GM19463 (cell line): ENCODE results near the gene MTFR2.
A peak's percentile ranks its signal among the peaks of the same experiment; 100 is the strongest.
"Not testable (repeated sequence)": the region's sequence is repeated elsewhere in the genome, so short reads cannot be mapped to it uniquely, and the experiment has no call there.

Experiments
- ATAC-seq: cut with Tn5 transposase; IDR thresholded peaks from one replicate; pipeline ENCODE4 v1.9.1; 2021; ENCODE audit warnings: mild to moderate bottlenecking, moderate library complexity; ENCODE audit not compliant: unreplicated experiment

MTFR2 gene

DNA sequence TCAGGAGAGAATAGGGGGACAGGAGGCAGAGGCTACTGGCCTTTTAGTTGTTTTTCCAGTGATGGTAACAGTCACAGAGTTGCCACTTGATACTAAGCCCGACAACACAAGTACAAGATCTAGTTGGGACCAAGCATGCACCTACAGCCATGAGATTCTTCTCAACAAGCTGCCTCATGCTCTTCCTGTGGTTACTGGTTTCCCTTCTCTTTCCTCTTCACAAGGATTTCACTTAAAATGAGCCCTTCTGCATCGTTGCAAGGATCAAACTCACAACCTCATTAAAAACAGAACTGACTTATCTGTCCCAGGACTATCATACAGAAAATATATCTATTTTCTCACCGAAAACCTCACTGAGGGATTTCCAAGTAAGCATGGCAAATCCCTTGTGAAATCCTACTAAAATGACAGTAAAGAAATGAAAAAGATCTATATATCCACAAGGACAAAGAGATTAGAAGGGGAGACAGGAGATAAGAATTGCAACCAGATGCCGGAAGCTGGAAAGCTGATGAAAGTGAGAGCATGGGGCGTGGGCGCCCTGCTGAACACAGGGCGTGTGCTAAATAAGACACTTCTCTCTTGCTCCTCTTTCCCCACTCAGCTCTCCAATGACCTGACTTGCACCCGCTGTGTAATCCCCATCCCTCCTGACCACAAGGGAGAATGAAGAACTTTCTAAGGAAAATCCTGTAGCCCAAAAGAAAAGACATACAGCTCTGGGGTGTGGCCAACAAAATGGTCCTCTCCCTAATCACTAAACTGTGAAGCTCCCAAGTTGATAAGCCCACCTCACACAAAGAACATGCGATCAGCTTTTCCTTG is 13.4 kb downstream of the MTFR2 start:
- no peak for ATAC-seq

DNA sequence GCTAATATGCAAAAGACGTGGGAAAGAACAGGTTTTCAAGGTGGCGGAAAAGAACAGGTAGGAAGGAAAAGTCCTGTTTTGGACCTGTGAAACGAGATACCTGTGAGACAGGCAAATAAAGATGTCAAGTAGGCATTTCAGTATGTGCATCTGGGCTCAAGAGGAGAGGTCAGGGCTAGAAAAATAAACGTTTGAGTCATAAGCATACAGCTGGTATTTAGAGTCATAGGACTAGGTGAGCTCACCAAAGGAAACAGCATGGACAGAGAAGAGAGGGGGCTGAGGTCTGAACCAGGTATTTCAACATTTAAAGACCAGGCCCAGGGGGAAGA is 14.9 kb downstream of the MTFR2 start:
- no peak for ATAC-seq

DNA sequence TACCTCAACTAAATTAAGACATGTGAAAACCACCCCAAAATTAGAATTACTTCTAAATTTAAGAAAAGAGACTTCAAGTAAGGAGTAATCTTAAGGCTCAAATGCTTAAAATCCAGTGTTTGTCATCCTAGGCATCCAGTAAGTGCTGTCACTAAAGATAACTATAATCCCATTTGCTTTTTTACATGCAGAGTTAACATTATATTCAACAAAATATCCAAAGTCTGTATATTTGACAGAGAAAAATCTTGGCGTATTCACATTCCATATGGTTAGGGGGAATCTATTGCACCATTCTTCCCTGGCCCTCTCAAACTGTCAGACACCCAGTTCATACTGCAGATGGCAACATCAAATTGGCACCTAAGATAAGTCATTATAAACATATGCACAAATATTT is 17.4 kb downstream of the MTFR2 start:
- no peak for ATAC-seq

DNA sequence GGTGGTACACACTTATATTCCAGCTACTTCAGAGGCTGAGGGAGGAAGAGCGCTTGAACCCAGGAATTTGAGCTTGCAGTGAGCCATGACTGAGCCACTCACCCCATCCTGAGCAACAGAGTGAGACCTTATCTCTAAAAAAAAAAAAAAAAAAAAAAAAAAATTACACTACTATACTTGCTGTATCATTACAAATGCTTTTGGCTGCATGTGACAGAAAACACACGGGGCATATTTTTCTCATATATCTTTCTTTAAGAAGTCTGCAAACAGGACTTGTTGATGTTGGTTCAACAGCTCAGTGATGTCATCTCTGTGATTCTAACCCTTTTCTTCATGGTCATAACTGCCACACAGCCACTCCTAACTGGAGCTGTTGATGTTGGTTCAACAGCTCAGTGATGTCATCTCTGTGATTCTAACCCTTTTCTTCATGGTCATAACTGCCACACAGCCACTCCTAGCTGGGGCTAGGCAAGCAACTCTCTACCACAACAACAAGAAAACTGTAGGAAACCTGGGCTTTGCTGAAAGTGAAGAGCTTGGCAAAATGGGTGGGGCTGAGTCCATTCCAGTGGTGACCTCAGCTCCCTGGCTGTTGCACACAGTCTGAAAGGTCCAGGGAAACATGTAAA is 19.8 kb downstream of the MTFR2 start:
- no peak for ATAC-seq

DNA sequence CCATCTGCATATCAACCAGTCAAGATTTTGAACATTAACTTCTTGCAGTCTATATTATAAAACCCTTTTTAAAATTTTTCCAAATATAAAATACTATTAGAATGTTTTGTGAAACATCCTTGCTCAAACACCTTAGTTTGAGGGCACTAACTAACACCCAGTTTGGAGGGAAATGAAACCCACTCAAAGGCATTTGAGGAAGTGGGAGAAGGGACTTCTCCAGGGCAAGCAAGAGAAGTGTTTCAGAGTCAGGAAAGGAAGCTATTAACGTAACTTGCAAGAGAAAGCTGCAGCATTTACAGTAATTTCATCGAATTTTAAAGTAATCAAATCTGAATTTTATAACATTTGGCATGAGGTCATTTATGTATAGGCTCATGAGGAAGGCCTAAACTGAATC is 21.3 kb downstream of the MTFR2 start:
- ATAC-seq, result no peak

DNA sequence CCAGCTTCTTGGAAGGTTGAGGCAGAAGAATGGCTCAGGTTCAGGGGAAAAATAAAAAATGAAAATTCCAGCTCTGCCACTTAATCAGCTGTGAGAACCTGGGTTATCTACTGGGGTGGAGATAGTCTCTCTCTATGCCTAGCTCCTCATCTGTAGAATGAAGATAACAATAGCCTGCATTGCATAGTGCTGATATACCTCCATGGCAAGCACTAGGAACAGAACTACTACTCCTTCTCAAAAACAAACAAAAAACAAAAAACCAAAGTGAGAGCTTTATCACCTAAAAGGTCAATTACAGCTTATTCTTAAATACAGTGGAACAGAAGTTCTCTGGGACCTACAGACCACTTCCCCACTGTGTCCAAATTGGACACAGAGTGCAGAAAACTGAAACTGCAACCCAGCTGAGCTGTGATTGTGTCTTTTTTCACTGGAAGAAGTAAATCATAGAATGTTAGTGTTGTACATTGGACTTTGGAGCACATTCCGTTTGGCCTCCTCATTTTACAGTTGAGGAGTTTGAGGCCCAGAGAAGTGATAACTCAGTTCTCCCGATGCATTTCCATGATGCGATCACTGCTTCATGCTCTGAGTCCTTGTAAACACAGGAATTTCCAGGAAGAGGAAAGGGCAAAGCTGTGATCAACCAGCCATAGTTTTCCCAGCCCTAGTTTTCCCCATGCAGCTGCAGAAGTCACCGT is 23.3 kb downstream of the MTFR2 start:
- peak; percentile 25 for ATAC-seq

DNA sequence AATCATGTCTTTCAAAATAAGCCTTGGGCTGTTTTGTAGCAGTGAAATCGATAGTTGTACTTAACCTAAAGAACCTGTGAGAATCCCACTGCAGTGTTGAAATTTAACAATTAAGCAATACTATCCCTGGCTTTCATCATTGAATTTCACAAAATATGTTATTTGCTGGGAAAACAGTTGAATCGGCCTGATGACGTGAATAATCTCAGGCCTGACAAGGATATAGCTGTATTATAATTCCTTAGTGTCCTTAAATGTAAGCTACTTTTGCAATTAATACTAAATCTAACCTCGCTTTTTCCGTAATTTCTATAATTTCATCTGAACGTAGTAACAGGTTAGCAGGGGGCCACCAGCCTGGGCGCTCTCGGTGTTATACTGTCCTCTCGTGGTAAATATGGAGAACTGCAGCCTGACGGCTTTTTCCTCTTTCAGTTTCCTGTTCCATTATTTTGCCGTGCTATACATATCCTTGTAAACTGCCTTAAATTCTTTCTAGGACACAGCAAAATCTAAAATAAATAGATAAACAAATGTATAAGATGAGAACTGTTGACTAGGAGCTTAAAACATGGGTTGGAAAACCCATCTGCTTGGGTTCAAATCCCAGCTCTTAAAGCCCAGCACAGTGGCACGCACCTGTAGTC is 24.0 kb downstream of the MTFR2 start:
- ATAC-seq, result peak; percentile 70

DNA sequence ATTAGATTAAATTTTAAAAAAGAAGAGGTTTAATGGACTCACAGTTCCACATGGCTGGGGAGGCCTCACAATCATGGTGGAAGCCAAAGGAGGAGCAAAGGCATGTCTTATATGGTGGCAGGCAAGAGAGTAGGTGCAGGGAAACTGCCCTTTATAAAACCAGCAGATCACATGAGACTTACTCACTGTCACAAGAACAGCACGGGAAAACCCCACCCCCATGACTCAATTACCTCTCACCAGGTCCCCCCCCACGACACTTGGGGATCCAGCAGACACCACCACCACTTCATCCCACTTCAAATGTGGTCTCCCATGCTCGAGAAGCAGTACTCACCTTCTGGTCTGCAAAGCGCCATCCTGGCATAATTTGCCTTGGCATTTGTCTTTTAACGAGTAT is 24.6 kb downstream of the MTFR2 start:
- no peak for ATAC-seq

DNA sequence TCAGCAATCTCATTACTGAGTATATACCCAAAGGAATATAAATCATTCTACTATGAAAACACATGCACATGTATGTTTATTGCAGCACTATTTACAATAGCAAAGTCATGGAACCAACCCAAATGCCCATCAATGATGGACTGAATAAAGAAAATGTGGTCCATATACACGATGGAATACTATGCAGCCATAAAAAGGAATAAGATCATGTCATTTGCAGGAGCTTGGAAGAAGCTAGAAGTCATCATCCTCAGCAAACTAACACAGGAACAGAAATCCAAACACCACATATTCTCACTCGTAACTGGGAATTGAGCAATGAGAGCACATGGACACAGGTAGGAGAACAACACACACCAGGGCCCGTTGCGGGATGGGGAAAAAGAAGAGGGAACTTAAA is 25.1 kb downstream of the MTFR2 start:
- ATAC-seq, result not testable (repeated sequence)

DNA sequence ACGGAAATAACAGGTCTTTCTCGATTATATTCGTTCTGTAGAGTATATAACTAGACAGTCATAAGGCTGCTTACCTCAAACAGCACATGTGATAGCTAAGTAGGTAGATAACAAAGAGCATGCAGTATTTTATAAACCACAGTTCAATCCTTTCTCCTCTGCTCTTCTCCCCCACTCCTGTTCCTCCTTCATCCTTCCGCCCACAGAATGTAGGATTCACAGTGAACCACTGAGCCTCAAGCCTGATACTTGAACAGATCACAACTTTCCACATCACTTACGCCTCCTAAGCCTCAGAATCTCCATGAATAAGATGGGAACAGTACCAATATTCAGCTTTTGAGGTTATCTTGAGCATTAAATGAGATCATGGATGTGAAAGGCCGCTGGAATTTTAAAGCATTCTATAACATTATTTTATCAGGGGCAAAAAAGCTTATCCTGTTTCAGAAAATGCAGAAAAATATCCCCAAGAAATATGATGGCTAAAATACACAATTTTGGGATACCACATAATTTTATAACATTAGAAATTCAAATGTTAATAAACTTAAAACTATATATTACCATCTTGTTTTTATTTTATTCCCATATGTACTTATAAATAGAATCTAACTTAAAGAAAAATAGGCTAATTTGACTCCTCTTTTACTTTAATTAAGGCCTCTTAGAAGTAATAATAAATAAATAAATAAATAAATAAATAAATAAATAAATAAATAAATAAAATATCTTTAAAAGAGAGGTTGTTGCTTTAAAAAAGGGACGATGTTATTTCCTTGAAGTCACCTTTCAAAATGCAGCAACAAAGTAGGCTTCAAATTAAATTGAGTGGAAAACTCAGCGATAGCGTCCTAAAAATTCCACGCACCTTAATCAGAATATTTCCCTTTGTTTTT is 33.4 kb downstream of the MTFR2 start:
- ATAC-seq, result no peak

DNA sequence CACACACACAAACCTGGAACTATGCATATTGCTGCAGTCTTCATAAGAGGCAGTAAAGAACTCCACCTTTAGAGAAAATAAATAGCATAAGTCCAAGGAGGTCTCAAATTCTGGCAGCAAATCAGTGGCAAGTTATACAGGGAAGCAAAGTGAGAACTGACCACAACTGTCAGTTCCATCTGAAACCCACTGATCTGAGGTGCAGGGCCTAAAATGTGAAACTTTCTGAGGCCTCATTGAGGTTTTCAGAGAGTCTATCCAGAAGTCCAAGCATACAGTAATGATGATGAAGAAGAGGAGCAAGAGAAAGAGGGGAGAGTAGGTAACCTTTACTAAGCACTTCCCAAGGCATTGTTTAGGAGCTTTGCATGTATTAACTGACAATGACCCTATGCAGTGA is 36.3 kb downstream of the MTFR2 start:
- ATAC-seq, result no peak

DNA sequence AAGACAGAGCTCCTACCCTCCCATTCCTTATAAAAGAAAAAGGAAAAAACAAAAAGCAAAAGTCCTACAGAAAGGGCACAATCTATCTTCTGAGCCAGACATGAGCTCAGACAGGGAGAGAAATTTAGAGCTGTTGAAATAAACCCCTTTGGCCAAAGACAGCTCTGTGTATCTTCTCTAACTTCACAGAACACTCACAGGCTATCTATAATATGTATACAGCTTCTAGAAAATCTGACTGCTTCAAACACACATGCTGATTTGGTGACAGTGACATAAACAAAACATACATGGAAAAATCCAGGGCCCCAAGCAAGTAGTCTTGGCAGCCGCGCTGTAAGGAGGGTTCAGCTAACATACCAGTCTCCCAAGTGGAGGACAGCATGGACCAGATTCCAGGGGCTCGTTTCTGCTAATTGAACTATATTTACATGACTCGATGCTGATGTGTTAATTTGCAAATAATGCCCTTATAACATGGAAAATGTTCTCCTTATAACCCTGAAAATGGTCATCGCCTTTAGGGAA is 37.0 kb downstream of the MTFR2 start:
- ATAC-seq, result no peak

DNA sequence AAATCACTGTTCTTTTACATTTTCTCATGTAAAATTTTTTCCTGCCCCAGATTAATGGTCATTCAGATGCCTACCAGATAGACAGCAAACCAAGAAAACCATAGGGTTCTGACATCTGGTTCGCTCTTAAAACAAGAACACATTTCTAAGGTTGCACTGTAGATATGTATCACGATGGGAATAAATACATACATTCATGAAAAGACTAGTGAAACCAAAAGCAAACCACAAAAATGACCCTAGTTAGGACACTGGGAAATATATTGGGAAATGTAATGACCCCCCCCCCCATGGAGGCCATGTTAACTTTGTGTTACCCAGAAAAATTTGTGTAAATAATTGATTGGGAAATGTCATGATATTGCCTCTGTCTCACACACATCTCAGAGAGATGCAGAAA is 37.5 kb downstream of the MTFR2 start:
- no peak for ATAC-seq

DNA sequence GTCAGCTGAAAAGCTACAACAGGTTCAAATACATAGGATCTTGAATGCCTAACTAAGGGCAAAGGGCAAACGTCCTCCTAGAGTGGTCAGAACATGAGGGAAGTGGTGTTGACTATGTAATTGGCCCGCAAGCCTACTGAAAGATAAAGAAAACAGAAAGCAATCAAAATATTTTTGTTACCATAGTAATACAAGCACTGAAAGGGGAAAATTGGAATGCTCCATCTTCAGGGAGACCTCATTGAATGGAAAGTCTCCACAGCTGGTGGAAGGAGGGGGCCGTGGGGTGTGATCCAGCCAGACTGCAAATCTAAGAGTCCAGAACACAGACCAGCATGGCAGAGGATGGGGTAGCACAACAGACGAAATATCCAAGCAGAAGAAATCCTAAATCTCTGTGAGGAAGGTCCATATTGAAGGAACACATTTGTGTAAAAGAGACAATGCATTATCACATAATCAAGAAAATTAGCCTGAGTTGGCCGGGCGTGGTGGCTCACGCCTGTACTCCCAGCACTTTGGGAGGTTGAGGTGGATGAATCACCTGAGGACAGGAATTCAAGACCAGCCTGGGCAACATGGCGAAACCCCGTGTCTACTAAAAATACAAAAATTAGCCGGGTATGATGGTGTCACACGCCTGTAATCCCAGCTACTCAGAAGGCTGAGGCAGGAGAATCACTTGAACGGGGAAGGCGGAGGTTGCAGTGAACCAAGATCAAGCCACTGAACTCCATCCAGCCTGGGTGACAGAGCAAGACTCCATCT is 39.5 kb downstream of the MTFR2 start:
- ATAC-seq, result no peak

DNA sequence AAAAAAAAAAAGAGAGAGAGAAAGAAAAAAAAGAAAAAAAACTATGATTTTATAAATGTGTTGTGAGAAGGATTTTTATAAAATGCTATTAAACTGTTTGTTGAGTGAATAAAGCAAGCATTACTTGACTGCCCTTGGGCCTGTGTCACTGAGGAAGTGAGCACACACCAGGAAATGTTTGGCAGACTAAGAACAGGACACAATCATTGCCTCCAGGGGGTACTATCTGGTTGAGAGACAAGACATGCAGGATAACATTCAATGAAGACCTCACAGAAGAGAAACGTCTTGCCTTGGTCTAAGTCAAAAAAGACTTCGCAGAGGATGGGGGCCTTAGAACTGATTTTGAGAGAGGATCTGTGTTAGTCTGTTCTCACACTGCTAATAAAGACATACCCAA is 40.6 kb downstream of the MTFR2 start:
- ATAC-seq, result no peak

DNA sequence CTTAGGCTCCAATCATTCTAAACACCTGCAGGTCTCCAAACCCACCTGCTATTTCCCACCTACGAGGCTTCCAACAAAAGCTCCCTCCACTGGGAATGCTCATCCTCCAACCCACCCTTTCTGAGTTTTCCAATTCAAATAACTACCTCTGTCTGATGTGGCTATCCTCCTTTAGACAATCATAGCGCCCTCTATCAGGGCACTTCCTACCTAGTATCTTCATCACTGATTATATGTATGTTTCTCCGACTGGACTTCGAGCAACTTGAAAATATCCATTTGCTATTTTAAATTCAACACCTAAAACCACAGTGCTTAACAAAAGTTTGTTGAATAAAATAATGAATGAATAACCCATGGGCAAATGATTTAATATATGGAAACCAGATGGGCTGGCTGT is 41.3 kb downstream of the MTFR2 start:
- no peak for ATAC-seq

DNA sequence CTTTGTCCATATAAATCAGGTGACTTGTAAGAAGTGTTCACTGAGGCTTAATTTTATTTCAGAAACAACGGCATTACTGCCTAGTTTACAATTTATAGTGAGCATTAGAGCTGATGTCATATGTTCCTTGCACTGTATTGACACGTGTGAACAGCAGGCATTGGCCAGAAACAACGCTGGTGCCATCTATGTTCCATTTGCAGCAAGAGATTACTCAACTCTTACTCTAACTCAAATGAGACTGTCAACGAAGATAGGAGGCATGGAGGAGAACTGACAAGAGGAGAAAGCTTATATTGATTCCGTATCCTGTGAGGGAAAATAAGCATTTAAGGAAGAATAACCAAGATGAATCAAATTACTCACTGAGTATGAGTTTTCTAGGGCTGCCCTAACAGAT is 48.4 kb downstream of the MTFR2 start:
- ATAC-seq, result no peak

DNA sequence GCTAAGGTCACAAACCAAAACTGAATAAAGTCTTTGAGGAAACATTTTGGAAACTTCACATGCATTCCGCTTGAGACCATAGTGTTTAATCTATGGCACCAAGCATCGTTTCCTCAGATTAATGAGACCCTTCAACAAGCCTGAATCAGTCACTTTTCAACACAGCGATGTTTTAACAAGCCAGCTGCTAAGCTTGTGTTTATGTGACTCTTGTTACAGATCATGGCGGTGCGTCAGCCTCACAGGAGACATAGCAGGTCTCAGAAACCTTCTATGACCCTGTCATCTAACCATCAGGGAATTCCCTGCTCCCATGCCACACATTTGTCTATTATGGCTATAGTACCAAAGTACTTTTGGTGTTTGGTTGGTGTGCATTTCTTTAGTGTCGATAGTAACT is 57.2 kb downstream of the MTFR2 start:
- ATAC-seq, result no peak

DNA sequence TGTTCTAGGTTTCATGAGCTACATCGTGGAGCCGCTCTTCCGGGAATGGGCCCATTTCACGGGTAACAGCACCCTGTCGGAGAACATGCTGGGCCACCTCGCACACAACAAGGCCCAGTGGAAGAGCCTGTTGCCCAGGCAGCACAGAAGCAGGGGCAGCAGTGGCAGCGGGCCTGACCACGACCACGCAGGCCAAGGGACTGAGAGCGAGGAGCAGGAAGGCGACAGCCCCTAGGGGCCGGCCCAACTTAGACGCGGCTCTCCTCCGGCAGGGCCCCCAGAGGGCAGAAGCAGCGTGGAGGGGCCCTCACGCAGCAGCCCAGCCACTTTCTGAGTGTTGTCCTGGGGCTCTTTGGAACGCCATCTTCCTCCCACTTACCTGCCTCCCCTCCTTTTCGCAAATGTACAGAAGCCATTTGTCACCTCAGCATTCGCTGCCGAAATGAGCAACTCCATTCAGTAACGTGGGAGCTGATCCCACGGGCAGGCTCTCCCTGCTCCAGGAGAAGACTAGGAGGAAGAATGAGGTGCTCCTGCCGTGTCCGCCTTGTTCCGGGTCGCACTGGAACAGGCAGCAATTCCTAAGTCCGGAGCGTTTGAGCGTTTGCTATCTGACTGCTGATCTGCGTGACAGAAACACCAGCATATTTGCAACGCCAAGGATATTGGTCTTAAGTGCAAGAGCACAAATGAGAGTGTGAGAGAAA is 58.4 kb downstream of the MTFR2 start:
- ATAC-seq, result no peak
